Activated CD8-positive, alpha-beta T cell treated with anti-CD3 and anti-CD28 coated beads, Interleukin-2, amount 10 ng/mL, durations not matched to agents 7 days and 5 days (primary cell): Measurements from ENCODE around the gene ADM2. TPM values are rescaled to one million over a fixed set of nuclear protein-coding genes. Genes with fewer than 3 reads are reported as not detected.

Experiments used
- ATAC-seq: fragments of 150-1000 bp; cut with Tn5 transposase; one replicate; pipeline ENCODE4 v1.10.0; 2021; ENCODE audit warnings: moderate library complexity
- CTCF ChIA-PET: fragments of 350-600 bp; sonication (Branson Sonifier 250); formaldehyde crosslinking; loops from one replicate; lab custom pipeline; 2021; ENCODE audit warnings: antibody characterized with exemption; lab: Charles Lee
- POLR2A ChIA-PET: fragments of 350-600 bp; sonication (Branson Sonifier 250); formaldehyde crosslinking; loops from one replicate; lab custom pipeline; 2021; ENCODE audit warnings: antibody characterized with exemption; lab: Charles Lee
- DNase-seq: peaks from one replicate; pipeline ENCODE4 v3.0.0-alpha.2; 2020
- H3K27ac Mint-ChIP-seq: one replicate; pipeline ENCODE4 v1.8.0; 2021; ENCODE audit warnings: mild to moderate bottlenecking, mixed read lengths
- H3K27me3 Mint-ChIP-seq: one replicate; pipeline ENCODE4 v1.8.0; 2021; ENCODE audit warnings: low read depth, mixed read lengths
- H3K36me3 Mint-ChIP-seq: one replicate; pipeline ENCODE4 v1.8.0; 2021; ENCODE audit warnings: low read depth, mixed read lengths
- H3K4me1 Mint-ChIP-seq: one replicate; pipeline ENCODE4 v1.8.0; 2021; ENCODE audit warnings: low read depth, mixed read lengths
- H3K4me3 Mint-ChIP-seq: one replicate; pipeline ENCODE4 v1.8.0; 2021; ENCODE audit warnings: mild to moderate bottlenecking, mixed read lengths
- H3K9me3 Mint-ChIP-seq: one replicate; pipeline ENCODE4 v1.8.0; 2022; ENCODE audit warnings: mixed read lengths; ENCODE audit not compliant: insufficient read depth
- total RNA-seq, 2 experiments: library from RNA; stranded (reverse); gene quantifications; one replicate each; pipeline ENCODE4 v1.2.3, GENCODE V29; 2021

ADM2 gene
- total RNA-seq, 2 experiments from 2014 or later: 4.1 to 4.2 TPM

GRCh38 chr22:50439314-50439870 lies 42.0 kb upstream of the ADM2 start:
- Mint-ChIP-seq H3K36me3 (peaks cover 23% of the 10 kb centered on the region), H3K9me3 (no peaks in the 10 kb centered on the region), H3K4me3 (no peak overlapping the region), H3K27ac (no peak overlapping the region), H3K4me1 (peaks cover 6% of the 10 kb centered on the region), H3K27me3 (no peaks in the 10 kb centered on the region)
- POLR2A ChIA-PET: interaction anchor here (0.8 to 1.1 kb wide), 2 partner anchors 9 to 35 kb away, joined by 3 to 5 read pairs; no protein-coding TSS in a partner anchor
- ATAC-seq (no peak), DNase-seq (no peak)
- CTCF ChIA-PET: interaction anchor here (1.2 kb wide), 1 partner anchor 11 kb away, joined by 3 read pairs; no protein-coding TSS in a partner anchor

- peaks cover 9% of the 10 kb centered on the region for H3K4me1 Mint-ChIP-seq
- CTCF ChIA-PET: interaction anchor here (1.2 kb wide), 1 partner anchor 10 kb away, joined by 3 read pairs; no protein-coding TSS in a partner anchor
- no peak for ATAC-seq
- H3K4me3 Mint-ChIP-seq: no peak overlapping the region
- no peak overlapping the region for H3K27ac Mint-ChIP-seq
- DNase-seq: no peak
- H3K36me3 Mint-ChIP-seq: peaks cover 23% of the 10 kb centered on the region
- no peaks in the 10 kb centered on the region for H3K9me3 Mint-ChIP-seq
- POLR2A ChIA-PET: interaction anchor here (0.8 to 1.1 kb wide), 2 partner anchors 9 to 34 kb away, joined by 3 to 5 read pairs; no protein-coding TSS in a partner anchor
- no peaks in the 10 kb centered on the region for H3K27me3 Mint-ChIP-seq
These were observed 41.4 kb upstream of the ADM2 start for GRCh38 chr22:50439871-50440331.

- Mint-ChIP-seq H3K9me3 (no peaks in the 10 kb centered on the region), H3K4me1 (peaks cover 17% of the 10 kb centered on the region), H3K36me3 (peaks cover 26% of the 10 kb centered on the region), H3K4me3 (no peak overlapping the region), H3K27ac (no peak overlapping the region), H3K27me3 (no peaks in the 10 kb centered on the region)
- DNase-seq (no peak), ATAC-seq (no peak)
- CTCF ChIA-PET: interaction anchor here (1.5 kb wide), 1 partner anchor 57 kb away, joined by 4 read pairs; no protein-coding TSS in a partner anchor
- POLR2A ChIA-PET: interaction anchor here (0.8 to 1.1 kb wide), 2 partner anchors 10 to 33 kb away, joined by 3 to 5 read pairs; no protein-coding TSS in a partner anchor
These were observed 40.6 kb upstream of the ADM2 start for GRCh38 chr22:50440544-50441249.

GRCh38 chr22:50441428-50441993 lies 39.8 kb upstream of the ADM2 start:
- Mint-ChIP-seq H3K4me3 (no peak overlapping the region), H3K27me3 (no peaks in the 10 kb centered on the region), H3K4me1 (peaks cover 20% of the 10 kb centered on the region), H3K36me3 (peaks cover 30% of the 10 kb centered on the region), H3K27ac (peak overlapping the region; percentile 52), H3K9me3 (no peaks in the 10 kb centered on the region)
- CTCF ChIA-PET: interaction anchor here (1.5 kb wide), 1 partner anchor 56 kb away, joined by 4 read pairs; no protein-coding TSS in a partner anchor
- ATAC-seq: no peak
- no peak for DNase-seq
- POLR2A ChIA-PET: interaction anchor here (1.0 to 1.6 kb wide), 3 partner anchors 29 to 58 kb away, joined by 4 read pairs; partner anchors contain the start of gene SBF1

GRCh38 chr22:50443197-50443596 lies 38.1 kb upstream of the ADM2 start:
- no peaks in the 10 kb centered on the region for H3K27me3 Mint-ChIP-seq
- CTCF ChIA-PET: interaction anchor here (1.2 kb wide), 1 partner anchor 30 kb away, joined by 3 read pairs; no protein-coding TSS in a partner anchor
- peaks cover 39% of the 10 kb centered on the region for H3K36me3 Mint-ChIP-seq
- ATAC-seq (no peak), DNase-seq (no peak)
- POLR2A ChIA-PET: interaction anchor here (0.9 to 1.6 kb wide), 4 partner anchors 26 to 185 kb away, joined by 3 to 4 read pairs (median 3); no protein-coding TSS in a partner anchor
- no peak overlapping the region for H3K4me3 Mint-ChIP-seq
- peaks cover 23% of the 10 kb centered on the region for H3K4me1 Mint-ChIP-seq
- peak overlapping the region; percentile 85 for H3K27ac Mint-ChIP-seq
- no peaks in the 10 kb centered on the region for H3K9me3 Mint-ChIP-seq

GRCh38 chr22:50443801-50444625 lies 37.3 kb upstream of the ADM2 start:
- POLR2A ChIA-PET: interaction anchor here (0.6 to 2.1 kb wide), 6 partner anchors 8 to 178 kb away, joined by 3 to 10 read pairs (median 3); partner anchors contain the start of gene SCO2
- Mint-ChIP-seq H3K4me3 (no peak overlapping the region), H3K4me1 (peaks cover 25% of the 10 kb centered on the region), H3K36me3 (peaks cover 44% of the 10 kb centered on the region), H3K27ac (peak overlapping the region; percentile 89), H3K9me3 (no peaks in the 10 kb centered on the region), H3K27me3 (no peaks in the 10 kb centered on the region)
- CTCF ChIA-PET: interaction anchor here (1.3 kb wide), 1 partner anchor 26 kb away, joined by 5 read pairs; no protein-coding TSS in a partner anchor
- no peak for ATAC-seq
- no peak for DNase-seq

- H3K36me3 Mint-ChIP-seq: peaks cover 47% of the 10 kb centered on the region
- H3K9me3 Mint-ChIP-seq: no peaks in the 10 kb centered on the region
- no peak for ATAC-seq
- ChIA-PET CTCF (interaction anchor here (0.8 to 1.3 kb wide), 5 partner anchors 25 to 79 kb away, joined by 3 to 5 read pairs (median 5); no protein-coding TSS in a partner anchor), POLR2A (interaction anchor here (0.6 to 2.1 kb wide), 8 partner anchors 8 to 177 kb away, joined by 3 to 10 read pairs (median 3); partner anchors contain the start of gene SCO2)
- DNase-seq: no peak
- H3K4me3 Mint-ChIP-seq: no peak overlapping the region
- peaks cover 25% of the 10 kb centered on the region for H3K4me1 Mint-ChIP-seq
- H3K27me3 Mint-ChIP-seq: no peaks in the 10 kb centered on the region
- peak overlapping the region; percentile 89 for H3K27ac Mint-ChIP-seq
These were observed 36.7 kb upstream of the ADM2 start for GRCh38 chr22:50444663-50445062.

GRCh38 chr22:50445071-50445879 lies 36.1 kb upstream of the ADM2 start:
- Mint-ChIP-seq H3K36me3 (peaks cover 50% of the 10 kb centered on the region), H3K4me3 (peak overlapping the region; percentile 22), H3K27me3 (no peaks in the 10 kb centered on the region), H3K9me3 (no peaks in the 10 kb centered on the region), H3K4me1 (peaks cover 25% of the 10 kb centered on the region), H3K27ac (peak overlapping the region; percentile 89)
- CTCF ChIA-PET: interaction anchor here (0.8 to 1.3 kb wide), 5 partner anchors 24 to 79 kb away, joined by 3 to 5 read pairs (median 5); no protein-coding TSS in a partner anchor
- peak; percentile 43 for ATAC-seq
- POLR2A ChIA-PET: interaction anchor here (0.8 to 2.1 kb wide), 6 partner anchors 15 to 128 kb away, joined by 3 to 10 read pairs (median 3); partner anchors contain the start of genes LMF2, NCAPH2 and SCO2
- DNase-seq: peak; percentile 53

GRCh38 chr22:50445880-50446707 lies 35.2 kb upstream of the ADM2 start:
- no peaks in the 10 kb centered on the region for H3K27me3 Mint-ChIP-seq
- POLR2A ChIA-PET: interaction anchor here (1.2 to 2.1 kb wide), 3 partner anchors 24 to 79 kb away, joined by 3 to 10 read pairs (median 7); partner anchors contain the start of genes LMF2, NCAPH2 and SCO2
- peaks cover 58% of the 10 kb centered on the region for H3K36me3 Mint-ChIP-seq
- no peak for ATAC-seq
- peaks cover 25% of the 10 kb centered on the region for H3K4me1 Mint-ChIP-seq
- H3K27ac Mint-ChIP-seq: peak overlapping the region; percentile 89
- H3K4me3 Mint-ChIP-seq: no peak overlapping the region
- H3K9me3 Mint-ChIP-seq: no peaks in the 10 kb centered on the region
- CTCF ChIA-PET: interaction anchor here (1.1 to 1.2 kb wide), 2 partner anchors 27 to 74 kb away, joined by 3 to 5 read pairs; no protein-coding TSS in a partner anchor
- no peak for DNase-seq
